Glutamatergic neuron (in vitro differentiated cells): ENCODE data around the gene OR9Q1. TPM values are rescaled to one million over a fixed set of nuclear protein-coding genes. Genes with fewer than 3 reads are reported as not detected.

Source experiments
- DNase-seq: peaks from one replicate; pipeline ENCODE4 v3.0.0; 2022
- H3K27ac Mint-ChIP-seq: one replicate; pipeline ENCODE4 v1.8.0; 2020; ENCODE audit warnings: mild to moderate bottlenecking, mixed read lengths, inconsistent platforms; ENCODE audit not compliant: unreplicated experiment
- H3K27me3 Mint-ChIP-seq: one replicate; pipeline ENCODE4 v1.8.0; 2020; ENCODE audit warnings: mild to moderate bottlenecking, moderate library complexity, mixed read lengths, inconsistent platforms; ENCODE audit not compliant: unreplicated experiment
- H3K36me3 Mint-ChIP-seq: one replicate; pipeline ENCODE4 v1.8.0; 2020; ENCODE audit warnings: mild to moderate bottlenecking, mixed read lengths, inconsistent platforms; ENCODE audit not compliant: unreplicated experiment
- H3K4me1 Mint-ChIP-seq: one replicate; pipeline ENCODE4 v1.8.0; 2020; ENCODE audit warnings: mild to moderate bottlenecking, low read depth, mixed read lengths, inconsistent platforms; ENCODE audit not compliant: unreplicated experiment
- H3K4me3 Mint-ChIP-seq: one replicate; pipeline ENCODE4 v1.8.0; 2020; ENCODE audit warnings: mild to moderate bottlenecking, mixed read lengths, inconsistent platforms; ENCODE audit not compliant: unreplicated experiment
- H3K9me3 Mint-ChIP-seq: one replicate; pipeline ENCODE4 v1.8.0; 2020; ENCODE audit warnings: mild to moderate bottlenecking, moderate library complexity, mixed read lengths, inconsistent platforms; ENCODE audit not compliant: unreplicated experiment
- total RNA-seq: library from RNA; stranded (reverse); fragmentation: NEBNext Ultra II Directional; extraction: Animal tissue kit (Norgen Biotek cat#: 25700); gene quantifications from one replicate; pipeline ENCODE4 v1.2.1, GENCODE V29; 2021; ENCODE audit not compliant: unreplicated experiment
- TF ChIP-seq, protein P1 (sequence below): fragments of 200-600 bp; sonication (generic); IDR thresholded peaks from one replicate; pipeline ENCODE4 v1.5.0; 2021; ENCODE audit not compliant: partially characterized antibody, unreplicated experiment

The OR9Q1 gene
- total RNA-seq, 1 donor from 2014 or later = not detected

DNA sequence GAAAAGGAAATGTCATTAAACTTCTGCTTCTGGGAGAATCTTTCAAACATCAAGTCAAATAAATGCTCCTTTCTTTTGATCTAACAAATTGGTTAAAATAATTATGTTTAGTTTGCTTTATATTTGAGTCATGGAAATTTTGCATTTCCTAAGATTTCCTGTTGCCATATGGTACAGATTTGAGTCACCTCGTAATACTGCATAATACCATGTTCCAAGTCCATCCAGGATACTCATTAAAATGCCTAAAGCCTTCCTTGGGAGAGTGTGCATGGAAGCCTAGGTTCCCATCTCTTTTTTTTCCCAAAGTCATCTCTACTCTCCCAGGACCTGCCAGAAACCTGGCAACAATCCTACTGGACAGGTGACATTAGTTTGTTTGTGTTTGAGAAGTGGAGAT is 97.4 kb downstream of the OR9Q1 start:
- Mint-ChIP-seq H3K9me3 (no peaks in the 10 kb centered on the region), H3K4me1 (no peaks in the 10 kb centered on the region), H3K27me3 (no peaks in the 10 kb centered on the region), H3K36me3 (no peaks in the 10 kb centered on the region), H3K27ac (no peak overlapping the region), H3K4me3 (no peak overlapping the region)
- TF ChIP-seq, protein P1, sequence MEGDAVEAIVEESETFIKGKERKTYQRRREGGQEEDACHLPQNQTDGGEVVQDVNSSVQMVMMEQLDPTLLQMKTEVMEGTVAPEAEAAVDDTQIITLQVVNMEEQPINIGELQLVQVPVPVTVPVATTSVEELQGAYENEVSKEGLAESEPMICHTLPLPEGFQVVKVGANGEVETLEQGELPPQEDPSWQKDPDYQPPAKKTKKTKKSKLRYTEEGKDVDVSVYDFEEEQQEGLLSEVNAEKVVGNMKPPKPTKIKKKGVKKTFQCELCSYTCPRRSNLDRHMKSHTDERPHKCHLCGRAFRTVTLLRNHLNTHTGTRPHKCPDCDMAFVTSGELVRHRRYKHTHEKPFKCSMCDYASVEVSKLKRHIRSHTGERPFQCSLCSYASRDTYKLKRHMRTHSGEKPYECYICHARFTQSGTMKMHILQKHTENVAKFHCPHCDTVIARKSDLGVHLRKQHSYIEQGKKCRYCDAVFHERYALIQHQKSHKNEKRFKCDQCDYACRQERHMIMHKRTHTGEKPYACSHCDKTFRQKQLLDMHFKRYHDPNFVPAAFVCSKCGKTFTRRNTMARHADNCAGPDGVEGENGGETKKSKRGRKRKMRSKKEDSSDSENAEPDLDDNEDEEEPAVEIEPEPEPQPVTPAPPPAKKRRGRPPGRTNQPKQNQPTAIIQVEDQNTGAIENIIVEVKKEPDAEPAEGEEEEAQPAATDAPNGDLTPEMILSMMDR = no peak
- DNase-seq = no peak

GRCh38 chr11:58125469-58125868 is 101.8 kb downstream of the OR9Q1 start, which contains the start of gene OR9I1:
Gene OR9I1 (minus strand): TSS chr11:58125530. CDS start chr11:58119444, 6,086 bp downstream.
- Mint-ChIP-seq H3K27me3 (no peaks in the 10 kb centered on the region), H3K27ac (no peak within 1 kb of the TSS), H3K4me3 (no peak within 1 kb of the TSS), H3K9me3 (peaks cover 2% of the 10 kb centered on the region), H3K4me1 (no peaks in the 10 kb centered on the region), H3K36me3 (no peaks in the 10 kb centered on the region)
- DNase-seq = no peak
- TF ChIP-seq, protein P1 = no peak

DNA sequence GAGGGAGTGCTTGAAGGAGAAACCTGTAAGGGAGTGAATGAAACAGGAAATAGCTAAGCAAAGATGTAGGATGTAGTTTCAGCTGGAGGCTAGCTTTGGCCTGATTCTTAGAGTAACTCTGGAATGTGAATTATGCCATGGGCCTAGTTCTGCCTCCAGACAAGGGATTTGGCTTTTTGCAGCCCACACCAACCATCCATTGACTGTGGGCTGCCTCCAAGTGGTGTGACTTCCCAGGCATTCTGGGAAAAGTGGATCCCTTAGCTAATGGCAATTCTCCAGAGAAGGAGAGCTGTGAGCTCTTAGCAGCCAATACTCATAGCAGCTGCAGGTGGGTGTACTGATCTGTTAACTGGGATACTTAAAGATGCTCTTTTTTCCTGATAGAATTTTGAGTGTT is 103.7 kb downstream of the OR9Q1 start:
- peaks cover 2% of the 10 kb centered on the region for H3K9me3 Mint-ChIP-seq
- H3K27ac Mint-ChIP-seq = no peak overlapping the region
- H3K27me3 Mint-ChIP-seq = no peaks in the 10 kb centered on the region
- no peaks in the 10 kb centered on the region for H3K4me1 Mint-ChIP-seq
- no peak for DNase-seq
- no peak overlapping the region for H3K4me3 Mint-ChIP-seq
- TF ChIP-seq, protein P1 = no peak
- no peaks in the 10 kb centered on the region for H3K36me3 Mint-ChIP-seq

DNA sequence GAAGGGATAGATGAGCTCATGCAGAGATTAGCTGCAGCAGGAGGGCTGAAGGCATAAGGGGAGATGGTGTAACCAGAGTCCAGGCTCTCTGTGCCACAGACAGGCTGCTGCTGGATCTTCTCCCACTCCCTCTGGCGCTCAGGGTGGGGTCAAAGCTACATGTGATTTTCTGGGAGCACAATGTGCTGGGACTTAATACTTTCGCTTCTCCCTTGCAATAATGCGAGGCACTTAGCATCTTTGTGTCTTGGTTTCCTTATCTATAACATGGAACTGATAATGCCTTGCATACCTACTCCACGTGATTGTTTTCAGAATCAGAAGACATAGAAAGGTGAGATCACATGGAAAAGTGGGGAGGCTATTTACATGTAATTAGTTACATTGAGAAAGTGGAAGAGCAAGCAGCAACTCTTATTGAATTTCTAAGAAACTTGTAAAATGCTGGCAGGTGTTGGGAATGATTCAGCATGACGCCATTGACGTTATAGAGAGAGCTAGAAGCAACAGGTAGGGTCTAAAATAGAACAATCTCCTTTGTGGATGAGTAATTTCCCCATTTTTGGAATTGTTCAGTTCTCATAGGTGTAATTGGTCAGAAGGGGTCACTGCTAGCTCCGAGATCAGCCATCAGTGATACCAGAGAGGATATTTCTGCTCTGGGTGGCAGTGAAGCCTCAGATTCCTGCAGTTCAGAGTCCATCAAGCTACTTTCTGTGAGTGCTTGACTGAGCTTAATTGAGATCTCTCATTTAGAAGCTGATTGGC is 109.8 kb downstream of the OR9Q1 start:
- H3K4me3 Mint-ChIP-seq = no peak overlapping the region

GRCh38 chr11:58134151-58134550 is 110.5 kb downstream of the OR9Q1 start:
- H3K4me1 Mint-ChIP-seq = no peaks in the 10 kb centered on the region
- no peak overlapping the region for H3K27ac Mint-ChIP-seq
- peaks cover 2% of the 10 kb centered on the region for H3K9me3 Mint-ChIP-seq

More for the DNA sequence above, 109.8 kb downstream of the OR9Q1 start:
- TF ChIP-seq, protein P1 = no peak
- peaks cover 2% of the 10 kb centered on the region for H3K9me3 Mint-ChIP-seq
- no peak for DNase-seq
- H3K36me3 Mint-ChIP-seq = no peaks in the 10 kb centered on the region
- H3K27me3 Mint-ChIP-seq = no peaks in the 10 kb centered on the region
- no peaks in the 10 kb centered on the region for H3K4me1 Mint-ChIP-seq
- H3K27ac Mint-ChIP-seq = no peak overlapping the region

More at GRCh38 chr11:58134151-58134550, 110.5 kb downstream of the OR9Q1 start:
- no peaks in the 10 kb centered on the region for H3K27me3 Mint-ChIP-seq
- no peak overlapping the region for H3K4me3 Mint-ChIP-seq
- TF ChIP-seq, protein P1 = no peak
- H3K36me3 Mint-ChIP-seq = no peaks in the 10 kb centered on the region
- DNase-seq = no peak
